Measurements from ENCODE around the gene MAPK8IP3.

- TF ChIP-seq CTCF (IDR thresholded peaks at IDR 0.05) = no peak
- TF ChIP-seq EZH2phosphoT487 (IDR thresholded peaks at IDR 0.05) = no peak
- no peak for TF ChIP-seq EZH2 (IDR thresholded peaks at IDR 0.05)
Measured at GRCh38 chr16:1696863-1697262, 9.1 kb upstream of the MAPK8IP3 start.

All from neural progenitor cell (in vitro differentiated cells).